ENCODE results near the gene UBE2H. TPM values are rescaled to one million over a fixed set of nuclear protein-coding genes. Genes with fewer than 3 reads are reported as not detected.
A peak's percentile ranks its signal among the peaks of the same experiment; 100 is the strongest.

Gene UBE2H
- total RNA-seq, 1 experiment from 2014 or later: 128 TPM

DNA sequence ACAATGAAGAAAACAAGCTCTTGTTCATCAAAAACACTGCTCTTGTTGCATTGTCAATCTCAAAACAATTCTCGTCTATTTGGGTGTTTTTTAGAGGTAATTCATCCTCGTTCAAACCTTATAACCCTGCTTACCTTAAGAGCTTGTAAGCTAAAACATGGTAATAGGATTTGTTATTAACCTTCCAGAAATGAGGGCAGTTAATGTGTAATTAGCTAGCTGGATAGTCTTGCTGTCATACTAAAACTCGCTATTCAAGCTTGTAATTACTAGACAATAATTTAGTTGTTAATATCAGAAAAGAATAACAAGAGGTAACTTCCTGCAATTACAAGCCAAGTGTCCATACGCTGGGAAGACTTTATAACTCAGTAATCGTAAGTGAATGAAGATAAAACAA, 101.6 kb downstream of the UBE2H start:
- H3K4me3 Mint-ChIP-seq (ENCODE audit: unreplicated experiment): no peak overlapping the region
- H3K4me1 Mint-ChIP-seq (ENCODE audit: insufficient read depth, unreplicated experiment): peaks cover 54% of the 10 kb centered on the region
- H3K36me3 Mint-ChIP-seq (ENCODE audit: insufficient read depth, unreplicated experiment): peaks cover 33% of the 10 kb centered on the region
- H3K27ac Mint-ChIP-seq (ENCODE audit: low read depth, unreplicated experiment): peak overlapping the region; percentile 92
- intact Hi-C loops (cut with micrococcal nuclease): loop anchor here (5.0 kb wide), 1 partner anchor 101 kb away; the partner anchor contains the start of gene UBE2H
- H3K9me3 Mint-ChIP-seq (ENCODE audit: unreplicated experiment): no peaks in the 10 kb centered on the region
- no peak for DNase-seq (ENCODE audit: unreplicated experiment)
- TF ChIP-seq, protein P1, sequence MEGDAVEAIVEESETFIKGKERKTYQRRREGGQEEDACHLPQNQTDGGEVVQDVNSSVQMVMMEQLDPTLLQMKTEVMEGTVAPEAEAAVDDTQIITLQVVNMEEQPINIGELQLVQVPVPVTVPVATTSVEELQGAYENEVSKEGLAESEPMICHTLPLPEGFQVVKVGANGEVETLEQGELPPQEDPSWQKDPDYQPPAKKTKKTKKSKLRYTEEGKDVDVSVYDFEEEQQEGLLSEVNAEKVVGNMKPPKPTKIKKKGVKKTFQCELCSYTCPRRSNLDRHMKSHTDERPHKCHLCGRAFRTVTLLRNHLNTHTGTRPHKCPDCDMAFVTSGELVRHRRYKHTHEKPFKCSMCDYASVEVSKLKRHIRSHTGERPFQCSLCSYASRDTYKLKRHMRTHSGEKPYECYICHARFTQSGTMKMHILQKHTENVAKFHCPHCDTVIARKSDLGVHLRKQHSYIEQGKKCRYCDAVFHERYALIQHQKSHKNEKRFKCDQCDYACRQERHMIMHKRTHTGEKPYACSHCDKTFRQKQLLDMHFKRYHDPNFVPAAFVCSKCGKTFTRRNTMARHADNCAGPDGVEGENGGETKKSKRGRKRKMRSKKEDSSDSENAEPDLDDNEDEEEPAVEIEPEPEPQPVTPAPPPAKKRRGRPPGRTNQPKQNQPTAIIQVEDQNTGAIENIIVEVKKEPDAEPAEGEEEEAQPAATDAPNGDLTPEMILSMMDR (IDR thresholded peaks at IDR 0.05; ENCODE audit: unreplicated experiment): no peak
- no TSS peak for BruUV-seq (replicated peaks)
- POLR2A ChIA-PET: interaction anchor here (0.8 to 1.9 kb wide), 9 partner anchors 9 to 158 kb away, joined by 3 to 10 read pairs (median 4); no protein-coding TSS in a partner anchor
- no peaks in the 10 kb centered on the region for H3K27me3 Mint-ChIP-seq (ENCODE audit: insufficient read depth, unreplicated experiment)
- CTCF ChIA-PET: interaction anchor here (1.7 to 1.8 kb wide), 2 partner anchors 20 to 160 kb away, joined by 3 to 4 read pairs; no protein-coding TSS in a partner anchor

DNA sequence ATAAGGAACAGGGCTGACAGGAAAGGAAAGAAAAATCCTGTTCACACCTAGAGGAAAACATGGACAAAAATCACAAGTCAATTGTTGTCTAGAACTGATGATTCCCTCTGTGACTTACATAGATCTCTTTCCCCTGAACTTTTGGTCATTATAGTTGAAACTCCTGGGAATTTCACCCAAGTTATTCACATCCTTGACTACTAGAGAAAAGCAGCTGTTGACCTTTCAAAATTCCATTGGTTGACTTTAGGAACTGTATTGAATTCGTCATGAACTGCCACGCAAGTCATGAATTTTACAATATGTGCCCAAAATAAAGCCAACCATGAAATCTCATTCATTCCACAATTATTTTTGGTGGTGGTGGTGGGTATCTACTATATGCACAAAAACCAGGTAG, 104.3 kb downstream of the UBE2H start:
- no peak overlapping the region for H3K4me3 Mint-ChIP-seq (ENCODE audit: unreplicated experiment)
- CTCF ChIA-PET: interaction anchor here (0.5 to 1.5 kb wide), 2 partner anchors 18 to 19 kb away, joined by 3 to 4 read pairs; no protein-coding TSS in a partner anchor

DNA sequence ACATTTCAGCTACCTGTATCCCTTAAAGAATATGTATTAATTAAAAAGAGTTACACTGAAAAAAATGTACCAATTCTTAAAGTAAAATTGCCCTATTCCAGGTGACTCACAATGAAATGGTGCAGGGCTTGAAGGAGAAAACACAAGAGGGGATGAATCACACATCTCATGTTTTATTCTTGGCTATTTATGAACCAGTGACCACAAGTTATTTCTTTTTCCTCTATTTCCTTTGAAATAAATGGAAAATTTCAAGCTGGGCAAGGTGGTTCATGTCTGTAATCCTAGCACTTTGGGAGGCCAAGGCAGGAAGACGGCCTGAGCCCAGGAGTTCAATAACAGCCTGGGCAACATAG, 106.8 kb downstream of the UBE2H start:
- peaks cover 41% of the 10 kb centered on the region for H3K4me1 Mint-ChIP-seq (ENCODE audit: insufficient read depth, unreplicated experiment)
- H3K36me3 Mint-ChIP-seq (ENCODE audit: insufficient read depth, unreplicated experiment): peaks cover 33% of the 10 kb centered on the region
- no peaks in the 10 kb centered on the region for H3K9me3 Mint-ChIP-seq (ENCODE audit: unreplicated experiment)
- H3K27ac Mint-ChIP-seq (ENCODE audit: low read depth, unreplicated experiment): peak overlapping the region; percentile 95
- ChIA-PET POLR2A (interaction anchor here (0.7 to 3.2 kb wide), 10 partner anchors 9 to 163 kb away, joined by 3 to 20 read pairs (median 4); no protein-coding TSS in a partner anchor), CTCF (interaction anchor here (0.5 to 1.4 kb wide), 2 partner anchors 17 to 195 kb away, joined by 3 to 5 read pairs; no protein-coding TSS in a partner anchor)
- no TSS peak for BruUV-seq (replicated peaks)
- intact Hi-C loops (cut with micrococcal nuclease): no loop called here
- H3K27me3 Mint-ChIP-seq (ENCODE audit: insufficient read depth, unreplicated experiment): no peaks in the 10 kb centered on the region
- DNase-seq (ENCODE audit: unreplicated experiment): peak; percentile 79
- H3K4me3 Mint-ChIP-seq (ENCODE audit: unreplicated experiment): no peak overlapping the region
- TF ChIP-seq, protein P1 (IDR thresholded peaks at IDR 0.05; ENCODE audit: unreplicated experiment): no peak

More for the DNA sequence above, 104.3 kb downstream of the UBE2H start:
- no peak overlapping the region for H3K27ac Mint-ChIP-seq (ENCODE audit: low read depth, unreplicated experiment)
- no TSS peak for BruUV-seq (replicated peaks)
- TF ChIP-seq, protein P1 (IDR thresholded peaks at IDR 0.05; ENCODE audit: unreplicated experiment): no peak
- H3K27me3 Mint-ChIP-seq (ENCODE audit: insufficient read depth, unreplicated experiment): no peaks in the 10 kb centered on the region
- H3K36me3 Mint-ChIP-seq (ENCODE audit: insufficient read depth, unreplicated experiment): peaks cover 33% of the 10 kb centered on the region
- no peaks in the 10 kb centered on the region for H3K9me3 Mint-ChIP-seq (ENCODE audit: unreplicated experiment)
- DNase-seq (ENCODE audit: unreplicated experiment): no peak
- peaks cover 52% of the 10 kb centered on the region for H3K4me1 Mint-ChIP-seq (ENCODE audit: insufficient read depth, unreplicated experiment)
- POLR2A ChIA-PET: interaction anchor here (0.6 kb wide), 1 partner anchor 61 kb away, joined by 3 read pairs; no protein-coding TSS in a partner anchor
- intact Hi-C loops (cut with micrococcal nuclease): no loop called here

DNA sequence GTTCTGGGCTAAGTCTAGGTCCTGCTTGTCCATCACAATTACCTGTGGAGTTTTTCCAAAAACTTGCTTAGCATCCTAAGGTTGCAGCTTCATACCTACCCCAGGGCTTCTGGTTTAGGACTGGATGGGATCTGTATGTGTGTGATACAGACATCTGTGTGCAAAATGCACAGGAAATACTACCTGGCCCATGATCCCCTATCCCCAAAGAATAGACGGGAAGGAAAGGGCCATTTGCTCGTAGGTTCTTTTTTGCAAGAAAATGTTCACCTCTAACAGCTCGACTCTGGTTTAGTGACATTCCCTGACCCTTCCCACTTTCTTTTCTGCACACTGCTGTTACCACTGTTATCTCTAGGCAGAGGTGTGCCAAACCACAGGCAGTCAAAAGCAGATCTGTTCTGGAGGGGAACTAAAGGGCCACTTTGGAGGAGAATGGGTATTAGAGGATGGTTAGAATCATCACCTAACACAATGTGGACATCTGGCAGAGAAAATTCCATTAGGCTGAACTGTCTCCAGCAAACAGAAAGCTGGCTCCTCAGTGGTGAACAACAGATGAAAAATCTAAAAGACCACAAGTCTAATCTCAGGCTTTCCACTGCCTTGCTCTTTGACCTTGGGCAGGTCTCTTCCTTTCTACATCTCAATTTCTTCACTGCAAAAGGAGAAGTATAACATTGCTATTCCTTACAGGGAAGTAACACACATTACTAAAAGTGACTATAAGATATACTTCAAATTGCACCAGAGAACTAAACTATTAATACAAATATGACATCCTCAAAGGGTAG, 107.4 kb downstream of the UBE2H start:
- Mint-ChIP-seq H3K27me3 (ENCODE audit: insufficient read depth, unreplicated experiment) (no peaks in the 10 kb centered on the region), H3K4me1 (ENCODE audit: insufficient read depth, unreplicated experiment) (peaks cover 47% of the 10 kb centered on the region), H3K9me3 (ENCODE audit: unreplicated experiment) (no peaks in the 10 kb centered on the region), H3K27ac (ENCODE audit: low read depth, unreplicated experiment) (peak overlapping the region; percentile 95), H3K36me3 (ENCODE audit: insufficient read depth, unreplicated experiment) (peaks cover 33% of the 10 kb centered on the region), H3K4me3 (ENCODE audit: unreplicated experiment) (no peak overlapping the region)
- intact Hi-C loops (cut with micrococcal nuclease): no loop called here
- DNase-seq (ENCODE audit: unreplicated experiment): no peak
- TF ChIP-seq, protein P1 (IDR thresholded peaks at IDR 0.05; ENCODE audit: unreplicated experiment): no peak
- BruUV-seq (replicated peaks): no TSS peak
- CTCF ChIA-PET: interaction anchor here (0.5 to 2.5 kb wide), 4 partner anchors 15 to 208 kb away, joined by 3 to 13 read pairs (median 4); no protein-coding TSS in a partner anchor
- POLR2A ChIA-PET: interaction anchor here (0.7 to 3.4 kb wide), 13 partner anchors 7 to 163 kb away, joined by 3 to 21 read pairs (median 5); partner anchors contain the start of gene UBE2H
